HG03175 (cell line): ENCODE data around the gene STRAP.
"Not testable (repeated sequence)": the region's sequence is repeated elsewhere in the genome, so short reads cannot be mapped to it uniquely, and the experiment has no call there.

ENCODE experiments used
- ATAC-seq: cut with Tn5 transposase; IDR thresholded peaks from one replicate; pipeline ENCODE4 v1.9.1; 2021; ENCODE audit warnings: mild to moderate bottlenecking, moderate library complexity; ENCODE audit not compliant: unreplicated experiment

STRAP gene

DNA sequence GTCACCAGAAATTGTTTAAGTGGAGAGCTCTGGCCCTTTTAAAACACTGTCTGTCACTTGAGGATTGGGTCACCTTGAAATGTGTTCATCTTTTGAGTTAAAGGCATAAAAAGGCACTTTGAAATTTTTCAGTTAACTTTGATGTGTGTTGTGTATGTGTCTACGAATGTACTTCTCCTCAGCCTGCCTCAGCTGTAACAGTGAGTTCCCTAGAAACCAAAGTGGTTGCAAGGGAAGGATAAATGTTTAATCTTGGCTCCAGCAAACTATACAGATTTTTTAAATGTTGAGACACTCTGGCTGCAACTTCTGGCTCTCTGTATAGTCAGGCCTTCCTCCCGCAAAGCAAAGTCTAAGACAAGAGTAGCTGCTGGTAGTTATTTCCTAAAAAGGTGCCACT lies 37.2 kb downstream of the STRAP start:
- ATAC-seq, result no peak

DNA sequence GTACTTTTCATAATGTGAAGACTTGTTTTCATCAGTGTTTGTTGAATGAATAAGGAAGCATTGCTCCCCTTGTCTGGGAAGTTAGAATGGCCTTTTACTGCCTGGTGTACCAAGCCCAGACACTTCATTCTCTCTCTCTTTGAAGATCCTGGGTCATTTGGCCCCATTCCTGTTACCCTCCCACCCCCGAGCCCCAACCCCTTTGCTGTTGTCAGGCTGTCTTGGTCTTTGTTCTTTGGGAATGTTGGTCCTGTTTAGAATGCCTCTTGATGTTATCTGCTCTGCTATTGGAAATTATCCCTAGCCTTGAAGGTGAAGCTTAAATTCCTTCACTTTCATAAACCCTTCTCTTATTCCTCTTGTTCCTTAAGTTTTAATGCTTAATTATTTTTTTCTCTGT lies 42.8 kb downstream of the STRAP start:
- no peak for ATAC-seq

DNA sequence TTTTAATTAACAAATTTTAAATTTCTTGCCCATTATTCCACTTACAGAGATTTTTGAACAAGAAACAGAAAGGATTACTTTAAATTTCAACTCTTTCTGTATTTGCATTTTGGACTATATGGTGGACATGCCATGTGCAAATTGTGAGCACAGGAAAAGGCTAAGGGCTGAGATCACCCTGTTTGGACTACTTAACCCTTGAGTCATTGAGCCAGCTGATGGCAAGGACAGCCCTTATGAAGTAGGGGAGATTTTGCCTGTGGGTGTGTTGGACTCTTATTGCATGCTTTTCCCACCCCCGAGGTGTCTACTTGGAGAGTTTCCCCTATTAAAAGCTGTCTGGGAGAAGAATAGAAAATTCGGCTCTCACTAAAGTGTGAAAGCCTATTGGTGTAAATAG lies 46.2 kb downstream of the STRAP start:
- no peak for ATAC-seq

DNA sequence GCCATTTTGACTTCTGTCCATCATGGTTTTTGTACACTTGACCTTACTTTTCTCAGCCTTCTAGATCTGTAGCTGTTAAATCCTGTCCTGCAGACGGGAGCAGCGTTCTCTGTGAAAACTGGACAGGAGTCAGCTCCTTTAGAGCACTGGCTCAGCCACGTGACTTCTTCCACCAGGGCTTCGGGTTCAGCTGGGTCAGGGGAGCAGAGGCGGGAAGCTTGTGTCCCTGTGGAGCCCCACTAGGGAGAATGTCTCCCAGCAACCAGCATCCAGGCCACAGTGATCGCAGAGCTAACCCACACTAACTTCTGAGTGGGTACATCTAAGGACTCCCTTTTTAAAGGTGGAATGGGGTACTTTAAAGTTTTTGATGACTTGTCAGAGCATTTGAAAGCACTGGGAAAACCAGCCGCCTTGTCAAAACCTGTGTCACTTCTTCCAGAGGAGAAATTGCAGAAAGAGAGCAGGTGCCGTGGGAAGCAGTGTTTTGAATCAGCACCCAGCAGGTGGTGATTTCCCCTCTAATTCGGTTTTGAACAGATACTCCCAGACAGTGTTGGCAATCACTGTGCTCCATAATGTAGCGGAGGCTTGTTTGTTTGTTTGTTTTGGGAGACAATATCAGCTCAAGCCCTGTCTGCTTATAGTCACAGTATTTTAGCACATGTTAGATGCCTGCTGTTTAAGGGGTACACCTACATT lies 46.8 kb downstream of the STRAP start:
- no peak for ATAC-seq

DNA sequence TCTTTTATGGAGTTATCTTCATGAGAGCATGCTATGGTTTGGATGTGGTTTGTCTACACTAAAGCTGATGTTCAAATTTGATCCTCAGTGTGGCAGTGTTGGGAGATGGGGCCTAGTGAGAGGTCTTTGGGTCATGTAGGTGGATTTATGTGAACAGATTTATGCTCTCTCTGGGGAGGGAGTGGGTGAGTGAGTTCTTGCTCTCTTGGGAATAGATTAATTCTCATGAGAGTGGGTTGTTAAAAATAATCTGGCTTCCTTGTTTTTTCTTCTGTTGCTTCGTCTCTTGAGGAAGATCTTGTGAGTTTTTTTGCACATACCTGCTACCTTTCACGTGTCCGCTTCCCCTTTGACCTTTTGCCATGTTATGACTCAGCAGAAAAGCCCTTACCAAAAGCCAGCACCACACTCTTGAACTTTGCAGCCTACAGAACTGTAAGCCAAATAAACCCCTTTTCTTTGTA lies 49.4 kb downstream of the STRAP start:
- ATAC-seq, result peak; percentile 74

DNA sequence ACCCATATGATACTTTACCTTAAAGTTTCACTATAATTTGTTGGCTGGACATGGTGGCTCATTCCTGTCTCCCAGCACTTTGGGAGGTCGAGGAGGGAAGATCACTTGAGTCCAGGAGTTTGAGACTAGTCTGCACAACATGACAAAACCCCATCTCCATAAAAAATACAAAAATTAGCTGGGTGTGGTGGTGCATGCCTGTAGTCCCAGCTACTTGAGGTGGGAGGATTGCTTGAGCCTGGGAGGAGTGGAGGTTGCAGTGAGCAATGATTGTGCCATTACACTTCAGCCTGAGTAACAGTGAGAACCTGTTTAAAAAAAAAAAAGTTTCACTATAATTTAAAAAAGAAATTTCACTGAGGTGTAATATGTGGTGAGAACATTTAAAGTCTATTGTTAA lies 50.1 kb downstream of the STRAP start:
- ATAC-seq, result no peak

DNA sequence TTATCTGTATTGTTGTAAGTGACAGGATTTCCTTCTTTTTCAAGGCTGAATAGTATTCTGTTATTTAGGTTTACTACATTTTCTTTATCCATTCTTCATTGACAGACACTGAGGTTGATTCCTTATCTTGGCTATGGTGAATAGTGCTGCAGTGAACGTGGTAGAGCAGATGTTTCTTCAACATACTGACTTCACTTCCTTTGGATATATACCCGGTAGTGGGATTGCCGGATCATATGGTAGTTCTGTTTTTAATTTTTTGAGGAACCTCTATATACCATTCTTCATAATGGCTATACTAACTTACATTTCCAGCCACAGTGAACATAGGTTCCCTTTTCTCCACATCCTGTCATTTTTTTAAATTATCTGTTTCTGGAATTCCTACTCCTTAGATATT lies 50.8 kb downstream of the STRAP start:
- no peak for ATAC-seq

DNA sequence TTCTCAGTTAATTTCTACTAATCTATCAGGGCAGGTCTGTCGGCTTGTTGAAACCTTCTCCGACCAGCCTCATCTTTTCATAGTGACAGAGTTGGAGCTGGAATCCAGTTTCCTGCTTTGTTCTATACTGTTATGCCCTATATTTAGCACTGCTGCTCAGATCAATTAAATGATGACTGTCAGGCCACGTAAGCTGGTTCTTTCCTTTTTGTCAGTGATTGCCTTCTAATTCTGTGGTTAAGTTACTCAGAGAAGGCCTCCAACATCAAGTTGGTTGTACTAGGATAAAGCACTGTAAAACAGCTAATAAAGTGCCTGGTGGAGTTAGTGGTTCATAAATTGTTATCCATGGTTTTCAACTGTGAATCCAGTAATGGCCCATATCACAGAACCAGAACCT lies 51.6 kb downstream of the STRAP start:
- ATAC-seq, result no peak

DNA sequence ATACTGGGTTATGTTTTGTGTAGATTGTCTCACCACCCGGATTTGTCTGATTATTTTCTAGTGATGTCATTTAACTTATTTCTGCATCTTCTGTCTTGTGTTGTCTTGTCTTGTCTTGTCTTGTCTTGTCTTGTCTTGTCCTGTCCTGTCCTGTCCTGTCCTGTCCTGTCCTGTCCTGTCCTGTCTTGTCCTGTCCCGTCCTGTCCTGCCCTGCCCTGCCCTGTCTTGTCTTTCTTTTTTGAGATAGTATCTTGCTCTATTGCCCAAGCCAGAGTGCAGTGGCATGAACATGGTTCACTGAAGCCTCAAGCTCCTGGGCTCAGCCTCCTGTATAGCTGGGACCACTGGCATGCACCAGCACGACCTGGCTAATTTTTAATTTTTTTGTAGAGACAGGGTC lies 54.6 kb downstream of the STRAP start:
- ATAC-seq, result no peak

DNA sequence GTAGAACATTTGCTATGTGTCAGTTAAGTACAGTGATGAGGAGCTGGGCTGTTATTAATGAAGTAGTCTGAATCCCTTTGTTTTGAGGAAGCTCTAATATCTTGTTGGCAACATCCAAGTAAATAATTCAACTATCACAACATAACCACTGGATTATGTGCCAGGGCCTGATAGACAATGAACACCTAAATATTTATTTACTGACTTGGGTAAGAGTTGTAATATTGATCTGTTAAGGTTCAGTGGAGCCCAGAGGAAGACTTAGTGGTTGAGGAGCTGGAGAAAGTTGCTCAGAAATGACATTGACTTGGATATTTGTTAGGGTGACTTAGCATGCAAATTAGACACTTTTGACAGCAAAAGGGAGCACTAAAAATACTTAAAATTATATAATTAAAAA lies 55.7 kb downstream of the STRAP start:
- no peak for ATAC-seq

DNA sequence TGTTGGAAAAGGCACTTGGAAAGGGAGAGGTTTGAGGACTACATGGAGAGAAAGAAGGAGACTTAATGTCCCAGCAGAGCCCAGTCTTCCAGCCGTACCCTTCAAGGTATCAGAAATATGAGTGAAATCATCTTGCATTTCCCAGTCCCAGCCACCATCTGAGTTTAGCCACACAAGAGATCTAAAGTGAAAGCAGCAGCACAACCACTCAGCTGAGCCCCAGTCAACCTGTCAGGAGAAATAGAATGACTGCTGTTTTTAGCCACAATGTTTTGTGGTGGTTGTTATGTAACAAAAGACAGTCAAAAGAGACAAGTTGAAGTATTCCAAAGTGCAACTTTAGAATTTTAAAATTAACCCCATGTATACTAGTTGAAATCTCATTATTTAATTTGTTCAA lies 56.9 kb downstream of the STRAP start:
- ATAC-seq, result no peak

DNA sequence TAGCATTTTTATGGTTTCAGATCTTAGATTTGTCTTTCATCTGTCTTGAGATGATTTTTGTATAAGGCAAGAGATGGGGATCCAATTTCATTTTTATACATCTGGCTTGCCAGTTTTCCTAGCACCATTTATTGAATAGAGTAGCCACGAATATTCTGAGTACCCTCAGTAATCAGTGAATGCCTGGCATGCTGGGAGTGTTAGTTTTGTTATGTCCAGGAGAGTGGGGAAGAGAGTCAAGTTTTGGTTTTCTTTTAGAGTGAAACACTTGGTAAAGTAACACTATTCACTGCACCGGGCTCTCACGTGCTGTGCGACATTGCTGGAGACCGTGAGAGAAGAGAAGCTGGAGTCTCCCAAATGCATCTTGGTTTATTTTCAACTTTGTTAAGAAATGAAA lies 60.3 kb downstream of the STRAP start:
- ATAC-seq, result no peak

DNA sequence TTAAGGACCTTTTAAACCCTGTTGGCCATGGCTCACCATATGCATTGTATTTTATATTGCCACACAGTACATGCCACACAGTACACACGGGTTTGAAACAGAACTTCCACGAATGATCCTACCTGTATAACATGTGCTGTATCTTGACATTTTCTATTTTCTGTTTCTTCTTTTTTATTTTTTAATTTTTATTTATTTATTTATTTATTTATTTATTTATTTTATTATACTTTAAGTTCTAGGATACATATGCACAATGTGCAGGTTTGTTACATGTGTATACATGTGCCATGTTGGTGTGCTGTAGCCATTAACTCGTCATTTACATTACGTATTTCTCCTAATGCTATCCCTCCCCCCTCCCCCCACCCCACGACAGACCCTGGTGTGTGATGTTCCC lies 61.3 kb downstream of the STRAP start:
- not testable (repeated sequence) for ATAC-seq

DNA sequence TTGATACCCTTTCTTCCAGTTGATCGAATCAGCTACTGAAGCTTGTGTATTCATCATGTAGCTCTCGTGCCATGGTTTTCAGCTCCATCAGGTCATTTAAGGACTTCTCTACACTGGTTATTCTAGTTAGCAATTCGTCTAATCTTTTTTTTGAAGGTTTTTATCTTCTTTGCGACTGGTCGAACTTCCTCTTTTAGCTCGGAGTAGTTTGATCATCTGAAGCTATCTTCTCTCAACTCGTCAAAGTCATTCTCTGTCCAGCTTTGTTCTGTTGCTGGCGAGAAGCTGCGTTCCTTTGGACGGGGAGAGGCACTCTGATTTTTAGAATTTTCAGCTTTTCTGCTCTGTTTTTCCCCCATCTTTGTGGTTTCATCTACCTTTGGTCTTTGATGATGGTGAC lies 66.3 kb downstream of the STRAP start:
- not testable (repeated sequence) for ATAC-seq
